H1 (cell line): ENCODE data around the gene TTL.
"Not testable (repeated sequence)": the region's sequence is repeated elsewhere in the genome, so short reads cannot be mapped to it uniquely, and the experiment has no call there.

Experiments used
- EGR1 ChIP-seq: IDR thresholded peaks from 2 replicates; pipeline ENCODE4 v1.6.1; 2011; ENCODE audit warnings: low read depth, low read length, borderline replicate concordance
- EZH2 ChIP-seq: fragments of 200-600 bp; sonication (generic); IDR thresholded peaks from 2 replicates; pipeline ENCODE4 v1.7.1; 2012; ENCODE audit warnings: low read depth, mild to moderate bottlenecking, moderate library complexity, low read length, inconsistent platforms; ENCODE audit not compliant: severe bottlenecking
- POLR2A ChIP-seq, 2 experiments: IDR thresholded peaks; 1 replicate in 1 of 2; 2 replicates in 1 of 2; pipeline ENCODE4 v1.6.1; 2011; ENCODE audit warnings: low read depth in 2 of 2, low read length in 2 of 2, mild to moderate bottlenecking in 2 of 2; ENCODE audit errors: control extremely low read depth in 1 of 2
- RXRA ChIP-seq: IDR thresholded peaks from 2 replicates; pipeline ENCODE4 v1.6.1; 2011; ENCODE audit warnings: low read depth, mild to moderate bottlenecking, low read length, moderate library complexity; ENCODE audit not compliant: insufficient read depth
- SP2 ChIP-seq: IDR thresholded peaks from 2 replicates; pipeline ENCODE4 v1.6.1; 2012; ENCODE audit warnings: mild to moderate bottlenecking, low read length, inconsistent platforms
- TAF1 ChIP-seq: IDR thresholded peaks from 2 replicates; pipeline ENCODE4 v1.6.1; 2011; ENCODE audit warnings: mild to moderate bottlenecking, low read depth, low read length
- TEAD4 ChIP-seq: IDR thresholded peaks from 2 replicates; pipeline ENCODE4 v1.6.1; 2012; ENCODE audit warnings: low read depth, low read length, inconsistent platforms, mixed read lengths
- TF ChIP-seq, protein P1 (sequence below), 3 experiments: IDR thresholded peaks; 1 replicate in 2 of 3; 2 replicates in 1 of 3; pipeline versions ENCODE4 v1.5.1 to v1.6.1; 2011; ENCODE audit warnings: low read length in 3 of 3, mild to moderate bottlenecking in 3 of 3, inconsistent platforms in 2 of 3, low read depth in 1 of 3, moderate library complexity in 1 of 3; ENCODE audit not compliant: insufficient read depth in 1 of 3; ENCODE audit errors: control extremely low read depth in 1 of 3

GRCh38 chr2:112438603-112439261 is 43.2 kb upstream of the TTL start:
- TF ChIP-seq EGR1; RXRA; TAF1; POLR2A (IDR thresholded peaks at IDR 0.05; ENCODE audit: control extremely low read depth in 1 of 2, low read depth in 2 of 2, low read length in 2 of 2); SP2; TEAD4; EZH2: not testable (repeated sequence)
- TF ChIP-seq, protein P1, sequence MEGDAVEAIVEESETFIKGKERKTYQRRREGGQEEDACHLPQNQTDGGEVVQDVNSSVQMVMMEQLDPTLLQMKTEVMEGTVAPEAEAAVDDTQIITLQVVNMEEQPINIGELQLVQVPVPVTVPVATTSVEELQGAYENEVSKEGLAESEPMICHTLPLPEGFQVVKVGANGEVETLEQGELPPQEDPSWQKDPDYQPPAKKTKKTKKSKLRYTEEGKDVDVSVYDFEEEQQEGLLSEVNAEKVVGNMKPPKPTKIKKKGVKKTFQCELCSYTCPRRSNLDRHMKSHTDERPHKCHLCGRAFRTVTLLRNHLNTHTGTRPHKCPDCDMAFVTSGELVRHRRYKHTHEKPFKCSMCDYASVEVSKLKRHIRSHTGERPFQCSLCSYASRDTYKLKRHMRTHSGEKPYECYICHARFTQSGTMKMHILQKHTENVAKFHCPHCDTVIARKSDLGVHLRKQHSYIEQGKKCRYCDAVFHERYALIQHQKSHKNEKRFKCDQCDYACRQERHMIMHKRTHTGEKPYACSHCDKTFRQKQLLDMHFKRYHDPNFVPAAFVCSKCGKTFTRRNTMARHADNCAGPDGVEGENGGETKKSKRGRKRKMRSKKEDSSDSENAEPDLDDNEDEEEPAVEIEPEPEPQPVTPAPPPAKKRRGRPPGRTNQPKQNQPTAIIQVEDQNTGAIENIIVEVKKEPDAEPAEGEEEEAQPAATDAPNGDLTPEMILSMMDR (IDR thresholded peaks at IDR 0.05; ENCODE audit: control extremely low read depth in 1 of 3, insufficient read depth in 1 of 3, low read depth in 1 of 3, low read length in 3 of 3) = not testable (repeated sequence)
